Skin epidermis (tissue), 12 donors: Measurements from ENCODE around the gene MYNN.

Experiments used
- H3K27ac ChIP-seq, 21 experiments: fragments of 200-600 bp; sonication (generic) in 11 of 21; one replicate each; pipeline ENCODE4 v1.5.0; 2020; ENCODE audit warnings: mild to moderate bottlenecking in 3 of 21, inconsistent platforms in 2 of 21, moderate library complexity in 2 of 21
- H3K4me3 ChIP-seq, 7 experiments: fragments of 200-600 bp; sonication (generic) in 2 of 7; one replicate each; pipeline ENCODE4 v1.5.0; 2020; ENCODE audit warnings: inconsistent platforms in 2 of 7, mild to moderate bottlenecking in 2 of 7, moderate library complexity in 1 of 7

Gene MYNN

DNA sequence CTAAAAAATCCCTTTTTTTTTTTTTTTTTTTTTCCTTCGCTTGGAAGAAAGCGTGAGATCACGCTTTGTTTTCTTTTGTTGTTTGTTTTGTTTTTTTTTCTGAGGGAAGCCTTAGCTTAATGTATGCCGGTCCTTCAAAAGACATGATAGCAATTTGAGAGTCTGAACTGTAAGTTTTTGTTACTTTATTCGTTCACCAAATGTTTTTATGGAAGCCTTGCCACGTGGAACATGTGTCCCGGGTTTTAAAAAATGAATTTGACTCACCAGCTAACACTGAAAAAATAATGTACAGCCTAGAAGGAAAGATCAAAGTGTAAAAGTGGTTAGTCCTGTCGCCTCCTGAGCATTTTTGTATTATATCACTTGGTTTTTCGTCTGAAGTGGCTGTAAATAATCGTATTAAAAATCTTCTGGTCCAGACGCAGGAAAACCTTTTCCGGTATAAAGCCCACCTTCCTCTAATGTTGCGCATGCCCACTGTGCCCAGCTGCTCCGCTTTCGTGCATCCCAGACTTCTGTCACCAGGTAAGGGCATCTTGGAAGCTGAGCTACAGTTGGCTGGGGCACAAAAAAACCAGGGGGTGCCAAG, 795 bp upstream of the MYNN start:
- H3K4me3 ChIP-seq = peak overlapping the region; percentile 60 to 90 (median 80)

DNA sequence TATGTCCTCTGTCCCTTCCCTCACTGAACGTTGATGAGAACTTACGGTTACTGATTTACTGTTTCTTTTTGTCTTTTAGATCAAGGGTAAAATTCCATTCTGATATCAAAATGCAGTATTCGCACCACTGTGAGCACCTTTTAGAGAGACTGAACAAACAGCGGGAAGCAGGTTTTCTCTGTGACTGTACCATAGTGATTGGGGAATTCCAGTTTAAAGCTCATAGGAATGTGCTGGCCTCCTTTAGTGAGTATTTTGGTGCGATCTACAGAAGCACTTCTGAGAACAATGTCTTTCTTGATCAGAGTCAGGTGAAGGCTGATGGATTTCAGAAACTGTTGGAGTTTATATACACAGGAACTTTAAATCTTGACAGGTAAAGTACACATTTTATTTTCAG, 990 bp downstream of the MYNN start:
- H3K4me3 ChIP-seq = peak overlapping the region; percentile 60 to 90 (median 80)
- H3K27ac ChIP-seq = peak overlapping the region in 11 of 21 experiments; percentile 11 to 100 (median 97)

More for the DNA sequence above, 795 bp upstream of the MYNN start:
- H3K27ac ChIP-seq = peak overlapping the region; percentile 53 to 100 (median 98)

DNA sequence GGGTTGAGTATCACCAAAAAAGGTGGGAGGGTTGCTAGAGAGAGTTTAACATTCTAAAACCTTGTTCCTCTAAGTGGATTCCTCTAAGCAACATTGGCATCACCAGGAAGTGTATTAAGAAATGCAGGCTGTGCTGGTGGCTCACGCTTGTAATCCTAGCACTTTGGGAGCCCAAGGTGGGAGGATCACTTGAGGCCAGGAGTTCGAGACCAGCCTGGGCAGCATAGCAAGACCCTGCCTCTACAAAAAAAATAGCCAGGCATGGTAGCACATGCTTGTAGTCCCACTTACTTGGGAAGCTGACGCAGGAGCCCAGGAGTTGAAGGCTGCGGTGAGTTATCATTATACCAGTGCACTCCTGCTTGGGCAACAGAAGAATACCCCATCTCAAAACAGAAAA, 4.6 kb downstream of the MYNN start:
- H3K4me3 ChIP-seq = no peak overlapping the region
- no peak overlapping the region for H3K27ac ChIP-seq

DNA sequence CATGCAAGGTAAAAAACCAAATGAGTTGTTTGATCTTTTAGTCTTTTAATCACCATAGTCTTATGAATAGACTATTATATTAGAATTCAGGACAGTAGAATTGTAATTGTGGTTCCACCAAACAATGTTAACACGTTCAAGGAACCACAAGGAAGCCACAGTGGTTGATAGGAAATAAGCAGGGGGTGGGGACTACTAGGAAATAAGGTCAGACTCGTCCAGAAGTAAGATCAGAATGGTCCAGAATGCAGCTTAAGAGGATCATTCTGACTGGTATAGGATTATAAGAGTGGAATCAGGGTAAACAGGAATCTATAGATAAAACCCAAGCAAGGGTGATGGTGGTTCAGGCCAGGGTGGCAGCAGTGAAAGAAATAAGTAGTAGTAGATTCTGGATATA, 7.5 kb downstream of the MYNN start:
- H3K27ac ChIP-seq = no peak overlapping the region
- no peak overlapping the region for H3K4me3 ChIP-seq

- H3K4me3 ChIP-seq = no peak overlapping the region
- H3K27ac ChIP-seq = no peak overlapping the region
Observed at GRCh38 chr3:169781209-169781855, 8.1 kb downstream of the MYNN start.

DNA sequence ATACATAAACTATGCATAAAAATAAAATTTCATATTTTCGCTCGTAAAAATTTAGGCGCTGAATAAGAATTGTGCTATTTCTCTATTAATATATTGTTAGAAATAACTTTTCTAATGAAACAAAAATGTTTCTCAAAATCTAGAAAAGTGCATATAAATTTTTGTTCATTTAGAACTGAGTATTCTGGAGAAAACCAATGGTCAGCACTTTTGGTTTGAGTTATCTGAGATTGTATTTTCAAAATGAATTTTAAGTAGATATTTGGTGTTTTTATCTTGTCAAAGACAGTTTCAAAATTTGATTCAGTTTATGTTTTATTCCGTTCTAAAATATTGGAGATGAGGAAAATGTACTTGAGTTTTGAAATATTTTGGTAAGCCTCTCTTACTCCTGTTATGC, 13.9 kb downstream of the MYNN start:
- no peak overlapping the region for H3K27ac ChIP-seq
- no peak overlapping the region for H3K4me3 ChIP-seq

DNA sequence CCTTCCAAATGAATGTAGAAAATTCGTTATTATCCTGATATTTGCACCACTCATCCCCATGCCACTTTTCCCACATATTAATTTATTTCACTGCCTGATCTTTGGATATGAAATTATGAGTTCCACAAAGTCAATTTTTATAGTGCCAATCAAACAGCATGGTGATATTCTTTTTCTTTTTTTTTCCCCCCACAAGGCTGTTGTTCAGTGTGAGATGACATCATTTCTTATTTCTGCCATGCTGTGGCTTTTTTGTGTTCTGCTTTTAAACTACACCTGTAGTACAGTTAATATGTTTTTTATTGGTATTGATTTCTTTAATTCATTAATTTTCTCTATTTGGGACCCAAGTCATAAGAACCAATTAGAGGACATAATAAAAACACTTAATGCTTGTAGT, 14.6 kb downstream of the MYNN start:
- Histone ChIP-seq H3K4me3 (no peak overlapping the region), H3K27ac (no peak overlapping the region)

GRCh38 chr3:169790219-169790618, 17.0 kb downstream of the MYNN start:
- H3K4me3 ChIP-seq = no peak overlapping the region

DNA sequence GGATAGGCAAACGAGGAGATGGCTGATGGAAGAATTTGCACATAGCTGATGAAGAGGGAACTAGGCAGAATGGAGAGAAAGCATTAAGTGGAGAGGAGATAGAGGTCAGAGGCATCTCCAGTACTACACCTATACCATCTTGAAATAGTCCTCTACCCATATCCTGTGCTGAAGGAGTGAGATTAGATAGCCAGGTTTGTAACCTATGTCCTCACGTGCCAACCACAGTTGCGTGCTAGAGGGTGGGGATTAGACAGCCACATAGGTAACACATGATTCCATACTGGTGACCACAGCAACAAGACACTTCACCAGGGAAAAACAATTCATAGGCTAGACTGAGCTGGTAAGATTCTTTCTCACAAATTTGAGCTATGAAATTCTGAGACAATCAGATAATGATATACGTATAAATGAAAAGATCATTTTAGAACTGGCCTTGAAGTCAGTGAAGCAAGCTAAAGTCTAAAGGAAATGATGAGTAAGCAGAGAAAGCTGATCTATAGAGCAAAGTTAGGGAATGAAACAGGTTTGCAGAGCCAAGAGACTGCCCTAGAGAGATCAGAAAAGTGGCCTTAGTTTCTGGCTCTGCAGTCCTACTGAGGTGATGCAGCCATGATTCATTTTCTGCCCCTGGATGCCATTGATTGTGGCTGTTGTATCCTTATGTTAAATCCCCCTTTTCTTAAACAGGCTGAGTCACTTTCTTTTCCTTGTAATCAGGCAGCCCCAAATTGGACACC, 17.7 kb downstream of the MYNN start:
- Histone ChIP-seq H3K4me3 (no peak overlapping the region), H3K27ac (no peak overlapping the region)

More at GRCh38 chr3:169790219-169790618, 17.0 kb downstream of the MYNN start:
- no peak overlapping the region for H3K27ac ChIP-seq

DNA sequence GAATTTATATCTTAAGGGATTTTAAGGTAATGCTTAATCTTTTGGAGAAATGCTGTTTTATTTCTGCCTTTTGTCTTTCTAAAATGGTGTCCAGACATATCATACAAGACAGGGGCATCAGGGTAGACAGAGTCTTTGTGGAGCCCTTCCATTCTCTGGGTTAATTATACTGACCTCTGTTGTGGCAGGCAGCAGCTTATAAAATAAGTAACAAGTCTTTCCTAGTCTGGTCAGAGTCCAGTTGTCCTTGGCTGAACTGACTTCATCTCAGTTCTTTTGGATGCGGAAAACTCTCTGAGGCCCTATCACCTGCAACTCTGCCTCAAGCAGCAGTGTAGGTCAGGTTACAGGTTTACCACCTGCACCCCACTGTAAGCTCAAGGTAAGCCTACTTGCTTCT, 19.2 kb downstream of the MYNN start:
- Histone ChIP-seq H3K4me3 (no peak overlapping the region), H3K27ac (no peak overlapping the region)

- no peak overlapping the region for H3K27ac ChIP-seq
- H3K4me3 ChIP-seq = no peak overlapping the region
Observed at GRCh38 chr3:169804681-169805080, 31.5 kb downstream of the MYNN start.

GRCh38 chr3:169809230-169809795, 36.1 kb downstream of the MYNN start:
- Histone ChIP-seq H3K27ac (no peak overlapping the region), H3K4me3 (no peak overlapping the region)

GRCh38 chr3:169811631-169812331, 38.6 kb downstream of the MYNN start:
- H3K4me3 ChIP-seq = peak overlapping the region; percentile 41 to 68 (median 49)
- peak overlapping the region in 18 of 21 experiments; percentile 14 to 85 (median 64) for H3K27ac ChIP-seq

DNA sequence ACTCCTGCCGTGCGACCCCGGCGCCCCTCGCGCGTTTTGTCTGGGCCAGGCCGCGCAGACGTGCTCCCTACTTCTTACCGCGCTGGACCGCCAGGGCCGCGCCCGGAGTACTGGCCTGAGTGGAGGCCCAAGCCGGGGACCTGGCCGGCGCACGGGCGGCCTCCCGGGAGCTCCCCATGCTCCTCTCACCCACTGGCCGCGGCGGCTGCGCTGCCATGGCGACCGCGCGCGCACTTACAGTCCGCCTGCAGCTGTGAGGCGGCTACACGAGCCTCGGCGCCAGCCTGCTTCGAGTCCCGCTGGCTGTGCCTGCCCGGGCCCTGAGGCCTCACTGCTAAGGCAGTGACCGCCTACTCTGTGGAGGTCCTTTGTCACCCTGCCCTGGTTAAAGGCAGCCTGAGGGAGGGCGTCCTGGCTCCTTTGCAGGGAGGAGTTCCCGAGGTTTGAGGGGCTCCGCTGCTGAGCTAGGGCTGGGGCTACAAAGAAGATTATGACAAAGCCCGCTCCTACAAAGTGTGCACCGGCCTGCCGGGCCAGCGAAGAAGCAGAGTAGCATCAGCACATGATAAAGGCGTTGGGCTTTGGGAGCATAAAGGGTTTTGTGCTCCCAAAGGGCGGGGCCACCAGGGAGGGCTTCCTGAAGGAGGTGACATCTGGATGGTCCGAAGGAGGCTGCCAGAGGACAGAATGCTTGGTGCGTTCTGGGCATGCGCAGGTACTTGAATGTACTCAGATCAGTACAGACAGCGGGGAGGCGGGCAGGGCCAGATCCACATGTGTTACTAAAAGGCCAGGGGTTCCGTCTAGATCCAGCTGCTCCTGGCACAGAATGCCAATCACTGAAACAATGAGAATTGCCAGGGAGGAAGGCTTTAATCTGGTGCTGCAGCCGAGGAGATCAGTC, 39.4 kb downstream of the MYNN start, which contains the start of the genes LRRC34 and LRRIQ4:
LRRC34 (minus strand) TSS at position 573 of the 904 bp plus-strand sequence; CDS start at position 217, 356 bp downstream.
LRRIQ4 (plus strand) TSS at position 539 of the 904 bp plus-strand sequence. CDS start 9,052 bp downstream, outside the sequence.
- Histone ChIP-seq H3K4me3 (peak within 1 kb of the TSS; percentile 41 to 68 (median 49)), H3K27ac (peak within 1 kb of the TSS in 18 of 21 experiments; percentile 14 to 85 (median 64))

DNA sequence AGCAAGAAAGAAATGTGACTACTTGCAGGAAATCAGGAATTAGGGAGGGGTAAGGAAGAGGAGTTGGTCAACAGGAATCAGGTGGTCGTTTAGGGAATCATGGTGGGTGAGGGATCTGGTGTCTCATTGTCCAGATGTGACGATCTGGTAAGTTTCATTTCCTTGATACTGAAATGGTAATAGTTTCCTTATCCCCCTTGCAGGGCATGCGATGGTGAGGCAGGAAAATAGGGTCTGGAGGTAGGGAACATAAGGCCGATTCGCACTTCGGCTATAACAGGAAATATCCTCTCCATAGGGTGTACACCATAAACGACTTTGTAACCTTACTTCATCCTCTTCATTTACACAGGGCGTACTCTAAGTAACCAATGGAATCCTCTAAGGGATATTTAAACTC, 40.1 kb downstream of the MYNN start:
- H3K4me3 ChIP-seq = peak overlapping the region; percentile 41 to 68 (median 49)
- H3K27ac ChIP-seq = peak overlapping the region in 1 of 21 experiments; percentile 23

DNA sequence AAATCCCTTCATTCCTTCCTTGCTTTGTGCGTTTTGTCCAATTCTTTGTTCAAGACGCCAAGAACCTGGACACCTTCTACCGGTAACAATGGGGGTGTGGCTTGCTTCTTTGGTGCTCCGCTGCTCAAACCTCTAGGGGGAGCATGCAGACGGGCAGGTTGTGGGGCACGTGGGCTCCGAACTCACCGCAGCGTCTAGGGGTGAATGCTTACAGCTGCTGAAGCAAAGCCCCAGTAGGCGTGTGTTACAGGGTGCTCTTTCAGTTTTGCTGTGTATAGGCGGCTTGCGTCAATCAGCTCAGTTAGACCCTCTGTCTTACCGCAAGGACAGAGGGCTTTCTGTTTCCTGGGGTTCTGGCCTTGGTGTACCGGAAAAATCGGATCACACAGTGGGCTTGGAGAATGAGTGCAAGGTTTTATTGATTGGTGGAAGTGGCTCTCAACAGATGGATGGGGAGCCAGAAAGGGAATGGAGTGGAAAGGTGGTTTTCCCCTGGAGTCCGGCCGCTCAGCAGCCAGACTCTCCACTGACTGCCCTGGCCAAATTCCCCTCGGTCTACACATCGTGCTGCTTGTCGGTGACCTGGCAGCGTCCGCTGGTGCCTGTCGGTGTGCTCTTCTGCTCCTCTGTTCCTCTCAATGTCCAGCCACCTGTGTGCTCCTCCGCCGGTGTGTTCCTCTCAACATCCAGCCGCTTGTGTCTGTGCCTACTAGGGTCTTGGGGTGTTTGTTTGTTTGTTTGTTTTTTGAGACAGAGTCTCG, 40.7 kb downstream of the MYNN start:
- Histone ChIP-seq H3K27ac (no peak overlapping the region), H3K4me3 (peak overlapping the region; percentile 41 to 68 (median 49))

DNA sequence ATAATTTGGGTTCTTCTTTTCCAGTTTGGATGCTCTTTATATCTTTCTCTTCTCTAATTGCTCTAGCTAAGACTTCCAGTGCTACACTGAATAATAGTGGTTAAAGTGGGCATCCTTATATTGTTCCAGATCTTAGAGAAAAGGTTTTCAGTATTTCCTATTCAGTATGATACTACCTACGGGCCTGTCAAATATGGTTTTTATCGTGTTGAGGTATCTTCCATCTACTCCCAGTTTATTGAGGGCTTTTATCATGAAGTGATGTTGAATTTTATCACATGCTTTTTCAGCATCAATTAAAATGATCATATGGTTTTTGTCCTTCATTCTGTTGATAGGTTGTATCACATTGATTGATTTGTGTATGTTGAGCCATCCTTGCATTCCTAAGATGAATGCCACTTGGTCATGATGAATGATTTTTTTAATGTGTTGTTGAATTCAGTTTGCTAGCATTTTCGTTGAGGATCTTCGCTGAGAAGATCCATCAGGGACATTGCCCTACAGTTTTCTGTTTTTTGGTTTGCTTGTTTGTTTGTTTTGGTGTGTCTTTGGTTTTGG, 42.5 kb downstream of the MYNN start:
- no peak overlapping the region for H3K4me3 ChIP-seq
- no peak overlapping the region for H3K27ac ChIP-seq

- Histone ChIP-seq H3K4me3 (no peak overlapping the region), H3K27ac (no peak overlapping the region)
Observed at GRCh38 chr3:169818316-169818715, 45.1 kb downstream of the MYNN start.
